Endothelial cell of umbilical vein (primary cell): Measurements from ENCODE around the gene SLF2.

Source experiments
- FOS ChIP-seq: IDR thresholded peaks from 2 replicates; pipeline ENCODE4 v1.6.1; 2011; ENCODE audit warnings: mild to moderate bottlenecking, low read length, moderate library complexity, borderline replicate concordance; ENCODE audit not compliant: insufficient read depth
- JUN ChIP-seq: IDR thresholded peaks from 2 replicates; pipeline ENCODE4 v1.6.1; 2011; ENCODE audit warnings: borderline replicate concordance, low read depth; ENCODE audit not compliant: insufficient read length, insufficient read depth
- POLR2A ChIP-seq: IDR thresholded peaks from 2 replicates; pipeline ENCODE4 v1.6.1; 2012; ENCODE audit warnings: low read depth, mild to moderate bottlenecking, control low read depth, low read length
- TF ChIP-seq, protein P1 (sequence below), 2 donors: IDR thresholded peaks; 1 replicate in 1 of 2; 2 replicates in 1 of 2; pipeline ENCODE4 v1.5.1; 2011; ENCODE audit warnings: low read length in 2 of 2, mild to moderate bottlenecking in 2 of 2, moderate library complexity in 2 of 2, control low read depth in 1 of 2, inconsistent platforms in 1 of 2, low read depth in 1 of 2; ENCODE audit not compliant: insufficient read depth in 1 of 2; ENCODE audit errors: extremely low read depth in 1 of 2

DNA sequence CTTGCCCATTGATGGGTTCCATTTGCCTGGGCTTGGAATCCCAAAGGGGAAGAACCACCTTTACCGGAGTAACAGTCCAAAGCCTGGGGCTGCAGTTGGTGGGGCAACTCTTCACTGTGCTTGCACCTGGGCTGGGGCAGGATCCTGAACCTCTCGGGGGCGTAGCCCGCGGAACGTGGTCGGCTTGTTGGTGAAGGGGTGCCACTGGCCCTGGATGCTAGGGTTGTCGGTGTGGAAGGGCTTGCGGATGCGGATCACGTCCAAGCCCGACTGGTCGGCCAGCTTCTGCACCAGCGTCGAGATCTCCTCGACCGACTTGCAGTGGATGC lies 73.8 kb downstream of the SLF2 start:
- TF ChIP-seq JUN (no peak), POLR2A (no peak), FOS (no peak)
- TF ChIP-seq, protein P1, sequence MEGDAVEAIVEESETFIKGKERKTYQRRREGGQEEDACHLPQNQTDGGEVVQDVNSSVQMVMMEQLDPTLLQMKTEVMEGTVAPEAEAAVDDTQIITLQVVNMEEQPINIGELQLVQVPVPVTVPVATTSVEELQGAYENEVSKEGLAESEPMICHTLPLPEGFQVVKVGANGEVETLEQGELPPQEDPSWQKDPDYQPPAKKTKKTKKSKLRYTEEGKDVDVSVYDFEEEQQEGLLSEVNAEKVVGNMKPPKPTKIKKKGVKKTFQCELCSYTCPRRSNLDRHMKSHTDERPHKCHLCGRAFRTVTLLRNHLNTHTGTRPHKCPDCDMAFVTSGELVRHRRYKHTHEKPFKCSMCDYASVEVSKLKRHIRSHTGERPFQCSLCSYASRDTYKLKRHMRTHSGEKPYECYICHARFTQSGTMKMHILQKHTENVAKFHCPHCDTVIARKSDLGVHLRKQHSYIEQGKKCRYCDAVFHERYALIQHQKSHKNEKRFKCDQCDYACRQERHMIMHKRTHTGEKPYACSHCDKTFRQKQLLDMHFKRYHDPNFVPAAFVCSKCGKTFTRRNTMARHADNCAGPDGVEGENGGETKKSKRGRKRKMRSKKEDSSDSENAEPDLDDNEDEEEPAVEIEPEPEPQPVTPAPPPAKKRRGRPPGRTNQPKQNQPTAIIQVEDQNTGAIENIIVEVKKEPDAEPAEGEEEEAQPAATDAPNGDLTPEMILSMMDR (IDR thresholded peaks at IDR 0.05; ENCODE audit: extremely low read depth in 1 of 2, insufficient read depth in 1 of 2, low read depth in 1 of 2, low read length in 2 of 2) = no peak
